Suprapubic skin (tissue), 3 donors: ENCODE data around the gene ZNF493.

Source experiments
- CTCF ChIP-seq, 2 donors: fragments of 200-600 bp in 1 of 2; fragments of 450-650 bp in 1 of 2; sonication (generic) in 1 of 2; IDR thresholded peaks; one replicate each; pipeline ENCODE4 v1.5.1; 2016 to 2019; ENCODE audit warnings: antibody characterized with exemption in 2 of 2, mild to moderate bottlenecking in 1 of 2, moderate library complexity in 1 of 2
- EP300 ChIP-seq: sonication (generic); formaldehyde crosslinking; IDR thresholded peaks from one replicate; pipeline ENCODE4 v1.6.1; 2017; ENCODE audit warnings: antibody characterized with exemption

- TF ChIP-seq CTCF (IDR thresholded peaks at IDR 0.05): no peak
- no peak for TF ChIP-seq EP300
Measured at GRCh38 chr19:21430675-21431074, 33.7 kb downstream of the ZNF493 start.
